ENCODE measurements around the gene MIAT. TPM values are rescaled to one million over a fixed set of nuclear protein-coding genes. Genes with fewer than 3 reads are reported as not detected.

MIAT gene
- total and polyA plus RNA-seq, 8 donors: 0.28 to 0.78 (median 0.53) TPM

GRCh38 chr22:26670459-26670858, 13.1 kb downstream of the MIAT start:
- TF ChIP-seq, protein P1, sequence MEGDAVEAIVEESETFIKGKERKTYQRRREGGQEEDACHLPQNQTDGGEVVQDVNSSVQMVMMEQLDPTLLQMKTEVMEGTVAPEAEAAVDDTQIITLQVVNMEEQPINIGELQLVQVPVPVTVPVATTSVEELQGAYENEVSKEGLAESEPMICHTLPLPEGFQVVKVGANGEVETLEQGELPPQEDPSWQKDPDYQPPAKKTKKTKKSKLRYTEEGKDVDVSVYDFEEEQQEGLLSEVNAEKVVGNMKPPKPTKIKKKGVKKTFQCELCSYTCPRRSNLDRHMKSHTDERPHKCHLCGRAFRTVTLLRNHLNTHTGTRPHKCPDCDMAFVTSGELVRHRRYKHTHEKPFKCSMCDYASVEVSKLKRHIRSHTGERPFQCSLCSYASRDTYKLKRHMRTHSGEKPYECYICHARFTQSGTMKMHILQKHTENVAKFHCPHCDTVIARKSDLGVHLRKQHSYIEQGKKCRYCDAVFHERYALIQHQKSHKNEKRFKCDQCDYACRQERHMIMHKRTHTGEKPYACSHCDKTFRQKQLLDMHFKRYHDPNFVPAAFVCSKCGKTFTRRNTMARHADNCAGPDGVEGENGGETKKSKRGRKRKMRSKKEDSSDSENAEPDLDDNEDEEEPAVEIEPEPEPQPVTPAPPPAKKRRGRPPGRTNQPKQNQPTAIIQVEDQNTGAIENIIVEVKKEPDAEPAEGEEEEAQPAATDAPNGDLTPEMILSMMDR (IDR thresholded peaks at IDR 0.05): no peak
- H3K27ac ChIP-seq: no peak overlapping the region
- no peaks in the 10 kb centered on the region for H3K27me3 ChIP-seq
- 83 to 84% methylated on average over 4 of the region's 4 CpGs for WGBS, 2 donors
- no peaks in the 10 kb centered on the region for H3K9me3 ChIP-seq
- peaks cover 17 to 27% (median 18%) of the 10 kb centered on the region in 3 donors for H3K4me1 ChIP-seq
- H3K36me3 ChIP-seq: no peaks in the 10 kb centered on the region
- FAIRE-seq: no peak
- no peak overlapping the region for H3K4me3 ChIP-seq
- no peak for DNase-seq
- intact Hi-C loops (cut with DNase I): no loop called here
- no peak for ATAC-seq

DNA sequence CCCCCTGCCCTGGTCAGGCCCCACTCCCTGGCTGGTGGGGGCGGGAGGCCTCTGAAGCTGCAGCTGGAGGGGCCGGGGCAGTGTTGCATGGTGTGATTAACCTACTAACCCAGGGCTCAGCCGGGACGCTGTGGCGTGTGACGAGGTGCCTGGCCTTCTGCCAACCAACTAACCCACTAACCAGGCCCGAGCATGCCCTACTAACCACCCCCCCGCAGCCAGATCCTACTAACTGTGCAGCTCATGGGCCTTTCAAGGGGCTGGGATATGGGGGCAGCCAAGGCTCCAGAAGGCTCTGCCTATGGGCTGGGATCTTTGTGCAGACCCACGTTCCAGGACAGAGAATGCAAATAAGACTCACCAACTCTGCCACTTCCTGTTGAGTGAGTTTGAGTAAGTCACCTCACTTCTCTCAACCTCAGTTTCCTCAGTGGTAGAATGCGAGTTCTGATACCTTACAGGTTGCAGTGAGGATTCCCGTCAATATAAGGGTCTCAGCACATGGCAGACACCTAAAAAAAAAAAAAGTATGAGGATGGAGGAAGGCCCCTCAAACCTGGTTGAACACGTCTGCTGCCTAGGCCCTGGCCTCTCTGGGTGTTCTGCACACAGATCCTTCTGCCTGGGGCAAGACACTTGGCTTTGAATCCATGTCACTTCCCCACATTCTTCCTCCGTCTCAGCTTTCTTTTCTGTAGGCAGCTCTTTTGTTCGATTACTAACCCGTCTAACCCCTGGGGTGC, 14.1 kb downstream of the MIAT start:
- DNase-seq (peak in 3 of 6 donors; percentile 46 to 84 (median 64)), ATAC-seq (no peak), FAIRE-seq (no peak)
- no peaks in the 10 kb centered on the region for H3K27me3 ChIP-seq
- peaks cover 17 to 27% (median 18%) of the 10 kb centered on the region in 3 donors for H3K4me1 ChIP-seq
- H3K36me3 ChIP-seq: no peaks in the 10 kb centered on the region
- no peaks in the 10 kb centered on the region for H3K9me3 ChIP-seq
- TF ChIP-seq, protein P1 (IDR thresholded peaks at IDR 0.05): no peak
- peak overlapping the region in 2 of 4 donors; percentile 93 to 95 for H3K27ac ChIP-seq
- intact Hi-C loops (cut with DNase I): no loop called here
- 88 to 90% methylated on average over 15 of the region's 15 CpGs for whole genome bisulfite sequencing, 2 donors
- no peak overlapping the region for H3K4me3 ChIP-seq

GRCh38 chr22:26672060-26672471, 14.7 kb downstream of the MIAT start:
- H3K4me3 ChIP-seq: peak overlapping the region in 2 of 4 donors; percentile 60 to 85
- FAIRE-seq (no peak), DNase-seq (peak in 1 of 6 donors; percentile 52), ATAC-seq (no peak)
- WGBS, 2 donors: 86 to 89% methylated on average over 8 of the region's 8 CpGs
- H3K27ac ChIP-seq: peak overlapping the region; percentile 82 to 95 (median 92)
- H3K27me3 ChIP-seq: no peaks in the 10 kb centered on the region
- peaks cover 17 to 27% (median 18%) of the 10 kb centered on the region in 3 donors for H3K4me1 ChIP-seq
- H3K36me3 ChIP-seq: no peaks in the 10 kb centered on the region
- H3K9me3 ChIP-seq: no peaks in the 10 kb centered on the region
- TF ChIP-seq, protein P1 (IDR thresholded peaks at IDR 0.05): no peak
- intact Hi-C loops (cut with DNase I): no loop called here

GRCh38 chr22:26672590-26673468, 15.4 kb downstream of the MIAT start:
- Histone ChIP-seq H3K27ac (peak overlapping the region; percentile 82 to 95 (median 92)), H3K4me1 (peaks cover 17 to 27% (median 18%) of the 10 kb centered on the region in 3 donors), H3K36me3 (no peaks in the 10 kb centered on the region), H3K9me3 (no peaks in the 10 kb centered on the region), H3K27me3 (no peaks in the 10 kb centered on the region), H3K4me3 (peak overlapping the region; percentile 60 to 85 (median 72))
- intact Hi-C loops (cut with DNase I): no loop called here
- WGBS, 2 donors: 0 to 1% methylated on average over 36 of the region's 36 CpGs
- peak; percentile 81 to 90 (median 88) for DNase-seq
- TF ChIP-seq, protein P1 (IDR thresholded peaks at IDR 0.05): peak in 2 of 4 donors; percentile 33 to 38
- FAIRE-seq: peak; percentile 93
- ATAC-seq: peak; percentile 82 to 88 (median 84)
